PFSK-1 (cell line): Measurements from ENCODE around the gene BCAT1.

Experiments used
- FOXP2 ChIP-seq: optimal IDR thresholded peaks from 2 replicates; pipeline ENCODE3; 2011; ENCODE audit warnings: borderline replicate concordance, control low read depth, inconsistent platforms; ENCODE audit not compliant: insufficient read depth; ENCODE audit errors: extremely low read length, extremely low read depth
- POLR2AphosphoS5 ChIP-seq: IDR thresholded peaks from 2 replicates; pipeline ENCODE4 v1.6.1; 2012; ENCODE audit warnings: low read depth, mild to moderate bottlenecking, control low read depth, low read length, moderate library complexity
- SIN3A ChIP-seq: IDR thresholded peaks from 2 replicates; pipeline ENCODE4 v1.6.1; 2012; ENCODE audit warnings: mild to moderate bottlenecking, low read length, moderate library complexity, borderline replicate concordance; ENCODE audit not compliant: insufficient read depth
- TAF1 ChIP-seq: IDR thresholded peaks from 2 replicates; pipeline ENCODE4 v1.6.1; 2012; ENCODE audit warnings: low read length, control low read depth, borderline replicate concordance; ENCODE audit not compliant: insufficient read depth
- TF ChIP-seq, protein P1 (sequence below), 2 experiments: IDR thresholded peaks; 2 replicates each; pipeline versions ENCODE4 v1.6.1 to v1.8.0; 2011 to 2012; ENCODE audit warnings: low read depth in 2 of 2, low read length in 2 of 2, control low read depth in 1 of 2, inconsistent platforms in 1 of 2, mild to moderate bottlenecking in 1 of 2, moderate library complexity in 1 of 2; ENCODE audit not compliant: insufficient read depth in 1 of 2

The BCAT1 gene

DNA sequence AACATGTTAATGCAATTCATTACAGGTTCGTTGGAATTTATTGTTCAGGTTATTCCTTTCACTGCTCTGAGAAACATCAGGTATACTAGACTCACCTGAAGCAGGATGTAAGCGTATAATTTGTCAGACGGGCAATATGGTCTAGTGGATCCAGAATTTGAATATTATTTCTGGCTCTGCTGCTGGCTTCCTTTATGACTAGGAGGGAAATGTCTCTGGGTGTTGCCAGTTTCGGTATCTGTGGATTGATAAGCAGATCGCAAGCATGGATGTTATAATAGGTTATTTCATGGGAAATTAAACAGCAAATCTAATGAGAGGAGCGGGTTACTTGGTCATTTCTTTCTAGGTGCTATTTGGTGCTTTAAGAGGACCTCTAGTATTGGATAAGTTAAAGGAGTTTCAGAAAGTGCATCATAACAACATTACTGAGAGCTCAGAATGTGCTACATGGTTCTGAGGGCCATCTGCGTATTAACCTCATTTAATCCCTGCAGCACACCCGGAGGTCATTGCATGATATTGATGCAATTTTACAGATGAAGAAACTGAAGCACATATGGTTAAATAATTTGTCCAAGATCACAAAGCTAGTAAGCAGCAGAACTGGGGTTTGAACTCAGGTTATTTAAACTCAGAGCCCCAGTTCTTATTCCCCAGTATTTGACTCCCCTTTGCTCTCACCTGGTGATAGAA, 47.3 kb upstream of the BCAT1 start:
- TF ChIP-seq POLR2AphosphoS5 (no peak), FOXP2 (no peak), TAF1 (no peak), SIN3A (no peak)
- TF ChIP-seq, protein P1, sequence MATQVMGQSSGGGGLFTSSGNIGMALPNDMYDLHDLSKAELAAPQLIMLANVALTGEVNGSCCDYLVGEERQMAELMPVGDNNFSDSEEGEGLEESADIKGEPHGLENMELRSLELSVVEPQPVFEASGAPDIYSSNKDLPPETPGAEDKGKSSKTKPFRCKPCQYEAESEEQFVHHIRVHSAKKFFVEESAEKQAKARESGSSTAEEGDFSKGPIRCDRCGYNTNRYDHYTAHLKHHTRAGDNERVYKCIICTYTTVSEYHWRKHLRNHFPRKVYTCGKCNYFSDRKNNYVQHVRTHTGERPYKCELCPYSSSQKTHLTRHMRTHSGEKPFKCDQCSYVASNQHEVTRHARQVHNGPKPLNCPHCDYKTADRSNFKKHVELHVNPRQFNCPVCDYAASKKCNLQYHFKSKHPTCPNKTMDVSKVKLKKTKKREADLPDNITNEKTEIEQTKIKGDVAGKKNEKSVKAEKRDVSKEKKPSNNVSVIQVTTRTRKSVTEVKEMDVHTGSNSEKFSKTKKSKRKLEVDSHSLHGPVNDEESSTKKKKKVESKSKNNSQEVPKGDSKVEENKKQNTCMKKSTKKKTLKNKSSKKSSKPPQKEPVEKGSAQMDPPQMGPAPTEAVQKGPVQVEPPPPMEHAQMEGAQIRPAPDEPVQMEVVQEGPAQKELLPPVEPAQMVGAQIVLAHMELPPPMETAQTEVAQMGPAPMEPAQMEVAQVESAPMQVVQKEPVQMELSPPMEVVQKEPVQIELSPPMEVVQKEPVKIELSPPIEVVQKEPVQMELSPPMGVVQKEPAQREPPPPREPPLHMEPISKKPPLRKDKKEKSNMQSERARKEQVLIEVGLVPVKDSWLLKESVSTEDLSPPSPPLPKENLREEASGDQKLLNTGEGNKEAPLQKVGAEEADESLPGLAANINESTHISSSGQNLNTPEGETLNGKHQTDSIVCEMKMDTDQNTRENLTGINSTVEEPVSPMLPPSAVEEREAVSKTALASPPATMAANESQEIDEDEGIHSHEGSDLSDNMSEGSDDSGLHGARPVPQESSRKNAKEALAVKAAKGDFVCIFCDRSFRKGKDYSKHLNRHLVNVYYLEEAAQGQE (IDR thresholded peaks at IDR 0.05; ENCODE audit: insufficient read depth in 1 of 2, low read depth in 2 of 2, low read length in 2 of 2) = no peak

DNA sequence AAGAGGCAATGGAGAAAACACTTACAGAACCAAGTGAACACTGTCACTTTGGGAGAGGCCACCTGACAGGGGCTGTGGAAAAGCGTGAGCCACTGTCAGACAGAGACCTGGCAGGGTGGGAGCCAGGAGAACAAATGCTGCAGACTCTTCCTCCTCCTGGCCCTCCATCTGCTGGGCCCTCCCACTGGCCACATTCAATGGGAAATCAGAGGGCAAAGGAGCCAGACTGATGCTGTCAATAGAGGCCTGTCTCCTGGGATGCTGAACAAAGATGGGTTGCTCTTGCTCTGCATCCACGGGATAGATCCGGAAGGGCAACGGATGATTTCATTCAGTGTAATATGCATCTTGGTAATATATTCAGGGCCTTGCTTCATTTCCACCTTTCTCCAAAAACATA, 44.9 kb upstream of the BCAT1 start:
- TF ChIP-seq POLR2AphosphoS5 = no peak
- no peak for TF ChIP-seq FOXP2
- TF ChIP-seq, protein P1 (IDR thresholded peaks at IDR 0.05; ENCODE audit: insufficient read depth in 1 of 2, low read depth in 2 of 2, low read length in 2 of 2) = no peak
- no peak for TF ChIP-seq TAF1
- no peak for TF ChIP-seq SIN3A

DNA sequence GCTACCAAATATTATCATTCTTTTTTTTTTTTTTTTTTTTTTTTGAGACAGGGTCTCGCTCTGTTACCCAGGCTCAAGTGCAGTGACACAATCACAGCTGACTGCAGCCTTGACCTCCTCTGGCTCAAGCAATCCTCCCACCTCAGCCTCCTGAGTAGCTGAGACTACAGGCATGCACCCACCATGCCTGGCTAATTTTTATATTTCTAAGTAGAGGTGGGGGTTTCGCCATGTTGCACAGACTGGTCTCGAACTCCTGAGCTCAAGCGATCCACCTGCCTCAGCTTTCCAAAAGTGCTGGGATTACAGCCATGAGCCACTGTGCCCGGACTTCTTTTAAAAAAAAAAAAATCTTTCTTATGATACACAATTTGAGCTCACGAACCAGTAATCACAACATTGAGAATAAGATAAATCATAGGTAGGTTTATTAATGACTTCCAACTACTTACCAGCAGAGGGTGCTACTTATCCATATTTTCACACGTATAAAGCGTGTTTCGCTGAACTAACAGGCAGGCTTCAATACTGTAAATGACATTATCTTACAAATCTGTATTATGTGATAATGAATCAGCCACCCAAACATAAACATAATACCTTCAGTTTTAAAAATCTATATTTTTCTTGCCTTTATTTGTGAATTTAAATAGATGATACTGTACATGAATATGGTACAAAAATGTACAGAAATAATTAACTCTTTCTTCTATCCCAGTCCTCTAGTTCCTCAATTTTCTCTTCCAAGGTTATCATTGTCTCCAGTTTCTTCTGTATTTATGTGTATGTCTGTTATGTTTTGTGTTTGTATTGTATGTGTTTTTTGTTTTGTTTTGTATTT, 42.5 kb upstream of the BCAT1 start:
- TF ChIP-seq, protein P1 (IDR thresholded peaks at IDR 0.05; ENCODE audit: insufficient read depth in 1 of 2, low read depth in 2 of 2, low read length in 2 of 2) = no peak
- TF ChIP-seq FOXP2 = no peak
- TF ChIP-seq TAF1 = no peak
- no peak for TF ChIP-seq POLR2AphosphoS5
- TF ChIP-seq SIN3A = no peak

DNA sequence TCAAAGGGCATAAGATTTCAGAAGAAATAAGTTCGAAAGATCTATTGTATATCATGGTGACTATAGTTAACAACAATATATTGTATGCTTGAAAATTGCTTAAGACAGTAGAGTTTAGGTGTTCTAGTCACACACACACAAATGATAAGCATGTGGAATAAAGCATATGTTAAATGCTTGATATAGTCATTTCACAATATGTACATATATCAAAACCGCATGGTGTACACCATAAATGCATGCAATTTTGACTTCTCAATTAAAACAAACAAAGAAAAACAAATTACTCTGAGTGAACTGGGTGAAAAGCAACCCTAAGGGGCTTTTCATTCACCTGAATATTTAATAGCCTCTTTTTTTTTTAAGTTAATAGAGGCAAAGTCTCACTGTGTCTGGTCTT, 40.3 kb upstream of the BCAT1 start:
- TF ChIP-seq POLR2AphosphoS5 (no peak), FOXP2 (no peak), SIN3A (no peak), TAF1 (no peak)
- TF ChIP-seq, protein P1 (IDR thresholded peaks at IDR 0.05; ENCODE audit: insufficient read depth in 1 of 2, low read depth in 2 of 2, low read length in 2 of 2) = no peak
